Erythroblast (primary cell): ENCODE data around the gene PRXL2A.

Source experiments
- GATA1 ChIP-seq: IDR thresholded peaks from 2 replicates; pipeline ENCODE4 v1.6.1; 2011; ENCODE audit warnings: low read depth, mild to moderate bottlenecking, control low read depth, low read length, moderate library complexity
- POLR2A ChIP-seq: IDR thresholded peaks from 2 replicates; pipeline ENCODE4 v1.6.1; 2011; ENCODE audit warnings: mild to moderate bottlenecking, low read length

- TF ChIP-seq POLR2A: no peak
- TF ChIP-seq GATA1: no peak
Measured at GRCh38 chr10:80407812-80408241, 524 bp upstream of the PRXL2A start.
